Frontal cortex (tissue), 4 donors: ENCODE results near the gene CBY1. TPM values are rescaled to one million over a fixed set of nuclear protein-coding genes. Genes with fewer than 3 reads are reported as not detected.
"Not testable (repeated sequence)": the region's sequence is repeated elsewhere in the genome, so short reads cannot be mapped to it uniquely, and the experiment has no call there.

Experiments used
- DNase-seq, 2 donors: peaks; one replicate each; pipeline ENCODE4 v3.0.0; 2012; ENCODE audit warnings: low spot score in 2 of 2
- FAIRE-seq: peaks from 2 replicates; lab custom pipeline; 2012; peaks lifted over from hg19 to GRCh38; lab: Jason Lieb, UNC
- total RNA-seq: library from RNA; depleted of rRNA; stranded (reverse); fragments of >200 nt; gene quantifications from one replicate; pipeline ENCODE4 v1.2.3, GENCODE V29; 2014
- donor health status: control.
- donor health status: control.
- donor health status: control.

The CBY1 gene
- 18.3 TPM for total RNA-seq

DNA sequence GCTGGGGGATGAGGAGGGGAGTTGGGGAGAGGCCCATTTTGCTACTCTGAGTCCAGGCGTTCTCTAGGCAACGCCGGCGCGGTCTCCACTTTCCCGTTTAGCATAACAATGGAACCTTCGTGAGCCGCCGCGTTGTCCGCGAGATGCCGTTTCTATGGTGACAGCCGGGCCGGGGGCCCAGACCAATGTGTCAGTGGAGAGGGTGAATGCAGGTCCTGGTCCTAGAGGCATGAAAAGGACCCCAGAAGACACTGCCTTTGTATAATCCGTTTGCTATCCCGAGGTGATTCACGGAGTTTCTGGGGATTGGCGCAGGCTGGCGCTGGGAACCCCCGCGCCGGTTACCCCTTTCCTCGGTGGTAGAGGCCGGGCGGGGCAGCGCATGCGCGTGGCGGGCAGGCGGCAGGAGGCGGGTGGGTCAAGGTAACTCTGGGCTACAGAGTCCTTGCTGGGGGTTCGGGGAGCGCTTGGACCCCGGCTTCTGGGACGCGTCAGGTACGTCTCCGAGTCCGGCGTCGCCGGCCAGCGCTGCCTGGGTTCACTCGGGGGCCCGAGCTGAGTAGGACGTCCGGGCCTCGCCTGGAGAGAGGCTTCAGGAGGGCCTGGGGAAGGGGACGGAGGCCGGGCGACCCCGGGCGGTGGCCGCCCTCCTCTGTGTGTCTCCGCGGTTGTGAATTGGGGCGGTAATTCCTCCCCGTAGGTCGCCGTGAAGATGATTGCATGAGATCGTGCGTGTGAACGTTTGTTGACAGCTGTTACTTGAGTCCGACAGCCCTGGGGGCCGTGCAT, at the start of gene CBY1, which contains the start of gene FAM227A:
Gene CBY1, plus strand, starts transcription at position 383 of the 789 bp plus-strand sequence. CDS start 11,417 bp downstream, outside the sequence.
Gene FAM227A, minus strand, starts transcription at position 137 of the 789 bp plus-strand sequence. CDS start 6,224 bp downstream, outside the sequence.
- no peak for FAIRE-seq
- peak; percentile 90 to 97 for DNase-seq

DNA sequence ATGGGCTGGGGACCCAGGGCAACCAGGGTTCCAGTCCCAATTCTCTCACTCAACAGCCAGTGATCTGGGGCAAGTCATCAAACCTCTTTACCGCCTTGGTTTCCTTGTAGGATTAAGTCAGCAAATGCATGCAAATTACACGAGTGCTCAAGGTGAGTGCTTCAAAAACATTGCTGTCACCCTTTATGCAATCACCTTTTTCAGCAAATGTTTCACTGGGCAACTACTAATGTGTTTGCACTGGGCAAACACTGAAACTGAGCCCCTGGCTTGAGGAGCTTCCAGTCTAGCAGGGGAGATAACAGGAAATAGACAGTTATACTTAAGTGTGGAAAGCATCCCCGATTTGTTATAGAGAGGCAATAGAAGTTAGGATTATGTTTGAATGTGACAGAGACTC, 48.8 kb upstream of the CBY1 start:
- FAIRE-seq (no peak), DNase-seq (no peak)

DNA sequence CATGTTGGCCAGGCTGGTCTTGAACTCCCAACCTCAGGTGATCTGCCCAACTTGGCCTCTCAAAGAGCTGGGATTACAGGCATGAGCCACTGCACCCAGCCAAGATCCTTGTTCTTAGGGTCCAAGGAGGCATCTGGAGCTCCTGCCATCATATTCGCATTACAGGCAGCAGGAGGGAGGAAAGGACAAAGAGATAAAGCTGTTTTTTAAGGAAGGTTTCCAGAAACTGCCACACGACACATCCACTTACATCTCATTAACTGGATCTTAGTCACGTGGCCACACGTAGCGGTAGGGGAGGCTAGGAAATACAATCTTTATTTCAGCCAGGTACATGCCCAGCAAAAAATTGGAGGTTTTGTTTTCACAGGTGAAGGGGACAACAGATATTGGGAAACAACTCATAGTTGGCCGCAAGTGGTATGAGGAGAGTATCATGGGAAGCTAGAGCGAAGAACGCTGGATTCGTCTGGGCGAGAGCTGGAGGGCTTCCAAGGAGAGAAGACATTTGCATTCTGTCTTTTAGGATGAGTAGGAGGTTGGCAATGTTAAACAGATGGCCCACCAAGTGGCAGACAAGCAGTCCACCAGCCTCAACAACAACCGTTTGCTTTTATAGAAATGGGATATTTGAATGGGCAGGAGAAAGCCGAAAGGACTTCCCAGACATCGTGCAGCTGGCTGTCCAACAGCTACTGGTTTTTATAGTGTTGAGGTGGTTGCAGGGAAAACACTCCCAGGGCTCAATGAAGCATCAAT, 47.3 kb upstream of the CBY1 start:
- FAIRE-seq (no peak), DNase-seq (peak in 1 of 2 donors; percentile 27)

DNA sequence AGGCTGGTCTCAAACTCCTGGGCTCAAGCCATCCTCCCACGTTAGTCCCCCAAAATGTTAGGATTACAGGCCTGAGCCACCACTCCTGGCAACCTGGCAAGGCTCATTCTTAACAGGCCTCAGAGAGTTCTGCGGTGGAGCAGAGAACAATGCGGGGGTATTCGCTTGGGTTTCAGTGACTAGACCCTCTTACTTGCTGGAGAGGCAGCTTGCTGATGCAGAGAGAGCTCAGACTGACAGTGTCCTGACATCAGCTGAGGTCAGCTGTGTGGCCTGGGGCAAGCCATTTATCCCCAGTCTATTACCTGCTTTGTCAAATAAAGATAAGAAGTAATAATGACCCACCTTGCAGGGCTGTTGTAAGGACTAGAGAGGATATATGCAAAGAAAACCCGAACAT, 46.2 kb upstream of the CBY1 start:
- DNase-seq (no peak), FAIRE-seq (no peak)

DNA sequence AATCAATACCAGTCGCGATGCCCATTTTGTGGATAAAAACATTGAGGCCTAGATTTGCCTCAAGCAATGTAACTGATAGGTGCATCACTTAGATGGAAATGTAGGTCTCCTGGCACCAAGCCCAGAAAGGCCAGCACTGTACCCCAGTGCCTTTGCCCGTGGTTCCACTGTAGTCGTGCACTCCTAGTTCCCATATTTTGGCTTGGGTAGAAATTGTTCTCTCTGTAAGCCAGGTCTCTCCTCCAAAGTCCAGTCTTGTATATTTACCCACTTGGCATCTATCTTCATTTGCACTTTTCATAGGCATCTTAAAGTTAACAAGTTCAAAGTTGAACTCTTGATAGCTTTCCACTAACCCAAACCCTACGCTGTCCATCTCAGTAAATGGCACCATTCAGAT, 44.9 kb upstream of the CBY1 start:
- no peak for DNase-seq
- FAIRE-seq, result no peak

DNA sequence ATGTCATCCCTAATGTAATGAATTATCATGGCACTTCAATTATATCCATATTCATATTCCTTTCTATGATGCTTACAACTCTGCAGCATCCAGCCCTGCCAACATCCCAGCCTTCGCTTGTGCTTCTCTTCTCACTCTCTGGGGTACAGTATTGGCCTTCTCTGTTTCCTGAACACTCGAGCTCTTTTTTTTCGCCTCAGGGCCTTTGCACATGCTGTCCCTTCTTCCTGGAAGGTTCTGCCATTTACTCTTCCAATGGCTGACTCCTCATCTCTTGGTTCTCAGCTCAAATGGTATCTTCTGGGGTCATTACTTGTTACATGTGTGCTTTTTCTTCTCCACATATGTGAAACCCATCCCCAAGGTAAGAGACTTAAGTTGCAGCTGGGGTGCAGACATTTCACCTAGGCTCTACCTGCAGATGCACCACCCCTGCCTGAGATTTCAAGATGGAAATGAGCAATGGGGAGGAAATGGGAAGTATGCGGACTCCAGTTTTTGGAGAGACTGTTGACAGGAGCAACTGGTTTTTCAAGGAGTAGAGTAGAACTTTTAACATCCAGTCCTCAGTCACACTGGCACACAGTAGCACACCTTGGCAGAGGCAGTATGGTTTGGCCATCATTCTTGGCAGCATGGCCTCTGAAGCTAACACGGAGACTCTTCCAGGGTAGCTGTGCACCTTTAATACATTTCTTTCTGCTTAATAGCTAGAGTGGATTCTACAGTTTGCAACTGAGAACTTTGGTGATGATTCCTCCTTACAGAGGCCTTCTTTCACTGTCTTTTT, 44.0 kb upstream of the CBY1 start:
- DNase-seq (no peak), FAIRE-seq (no peak)

DNA sequence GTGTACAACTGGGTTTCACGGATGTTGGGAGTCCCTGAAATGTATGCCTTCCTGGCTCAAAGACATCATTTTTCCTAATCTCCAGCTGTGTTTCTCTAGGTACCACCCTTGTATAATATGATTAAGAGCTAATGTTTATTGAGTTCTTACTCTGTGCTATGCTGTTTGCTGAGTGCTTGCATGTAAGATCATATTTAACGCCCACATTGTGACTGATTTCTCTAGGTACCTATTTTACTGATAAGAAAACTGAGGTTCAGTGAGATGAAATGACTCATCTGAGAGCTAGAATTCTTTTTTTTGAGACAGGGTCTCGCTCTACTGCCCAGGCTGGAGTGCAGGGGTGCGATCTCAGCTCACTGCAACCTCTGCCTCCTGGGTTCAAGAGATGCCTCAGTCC, 42.9 kb upstream of the CBY1 start:
- no peak for FAIRE-seq
- DNase-seq, result no peak

DNA sequence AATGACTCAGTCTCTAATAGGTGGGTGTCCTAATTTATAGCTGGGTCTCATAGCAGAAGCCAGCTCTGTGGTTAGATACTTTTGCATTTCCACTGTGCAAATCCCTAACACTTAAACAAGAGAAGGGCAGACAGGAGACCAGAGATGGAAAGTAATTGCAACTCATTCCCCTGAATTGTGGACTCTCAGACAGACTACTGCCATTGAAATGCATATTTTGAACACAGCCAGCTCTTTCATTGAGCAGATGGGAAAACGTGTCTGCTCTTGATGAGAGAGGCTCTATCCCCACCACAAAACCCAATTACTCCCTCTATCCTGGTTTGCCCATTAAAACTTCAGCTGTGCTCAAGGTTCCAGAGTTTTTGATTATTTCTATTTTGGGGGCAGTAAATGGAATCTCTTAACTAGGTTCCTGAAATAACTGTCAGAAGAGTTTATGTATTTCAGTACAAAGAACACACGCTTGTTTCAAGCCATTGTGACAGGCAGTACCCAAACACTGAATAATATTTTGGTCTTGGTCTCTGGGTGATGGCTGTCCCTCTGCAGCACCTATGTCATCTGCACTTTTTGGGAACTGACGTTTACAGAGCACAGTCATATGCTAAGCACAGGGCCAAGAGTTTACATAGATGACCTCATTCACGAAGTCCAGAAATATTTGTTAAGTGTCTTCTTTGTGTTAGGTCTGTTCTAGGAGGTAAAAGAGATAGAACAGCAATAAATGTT, 41.9 kb upstream of the CBY1 start:
- FAIRE-seq, result no peak

DNA sequence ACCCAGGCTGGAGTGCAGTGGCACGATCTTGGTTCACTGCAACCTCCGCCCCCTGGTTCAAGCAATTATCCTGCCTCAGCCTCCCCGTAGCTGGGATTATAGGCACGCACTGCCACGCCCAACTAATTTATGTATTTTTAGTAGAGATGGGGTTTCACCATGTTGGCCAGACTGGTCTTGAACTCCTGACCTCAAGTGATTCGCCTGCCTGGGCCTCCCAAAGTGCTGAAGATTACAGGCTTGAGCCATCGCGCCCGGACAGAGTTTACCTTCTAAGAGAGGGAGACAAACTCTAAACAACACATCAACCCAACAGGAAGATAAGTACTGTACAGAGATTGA, 41.4 kb upstream of the CBY1 start:
- FAIRE-seq, result not testable (repeated sequence)

More for the DNA sequence above, 41.9 kb upstream of the CBY1 start:
- DNase-seq, result no peak

DNA sequence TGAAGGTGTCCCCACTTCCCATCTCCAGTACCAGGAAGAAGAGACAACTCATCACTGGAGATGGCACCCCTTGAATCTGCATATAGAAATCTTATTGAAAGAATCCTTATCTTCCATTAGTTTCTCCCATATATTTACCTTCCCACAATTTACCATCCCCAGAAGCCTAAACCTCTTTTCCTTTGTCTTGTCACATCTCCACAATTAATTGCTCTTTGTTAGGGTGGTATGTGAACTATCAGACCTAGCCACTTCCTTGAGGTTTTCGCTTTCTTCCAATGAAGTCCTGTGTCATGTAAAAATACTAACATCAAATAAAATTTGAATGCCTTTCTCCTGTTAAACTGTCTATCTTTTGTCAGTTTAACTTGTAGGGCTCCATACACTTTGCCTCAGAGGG, 38.2 kb upstream of the CBY1 start:
- no peak for FAIRE-seq
- DNase-seq, result no peak

More for the DNA sequence above, 41.4 kb upstream of the CBY1 start:
- not testable (repeated sequence) for DNase-seq

DNA sequence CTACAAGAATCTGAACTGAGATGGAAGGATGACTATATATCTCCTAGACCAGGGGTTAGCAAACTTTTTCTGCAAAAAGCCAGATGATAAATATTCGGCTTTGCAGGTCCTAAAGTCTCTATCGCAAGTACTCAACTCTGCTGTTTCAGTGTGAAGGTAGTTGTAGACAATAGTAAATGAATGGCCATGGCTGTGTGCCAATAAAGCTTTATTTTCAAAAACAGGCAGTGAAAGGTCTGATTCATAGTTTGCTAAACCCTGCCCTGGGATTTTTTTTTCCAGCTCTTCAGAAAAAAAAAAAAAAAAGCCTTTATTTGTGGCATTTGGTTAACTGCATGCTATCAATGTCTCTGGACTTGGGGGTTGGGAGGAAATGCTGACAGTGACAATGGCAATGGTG, 37.8 kb upstream of the CBY1 start:
- DNase-seq, result no peak
- FAIRE-seq, result no peak

DNA sequence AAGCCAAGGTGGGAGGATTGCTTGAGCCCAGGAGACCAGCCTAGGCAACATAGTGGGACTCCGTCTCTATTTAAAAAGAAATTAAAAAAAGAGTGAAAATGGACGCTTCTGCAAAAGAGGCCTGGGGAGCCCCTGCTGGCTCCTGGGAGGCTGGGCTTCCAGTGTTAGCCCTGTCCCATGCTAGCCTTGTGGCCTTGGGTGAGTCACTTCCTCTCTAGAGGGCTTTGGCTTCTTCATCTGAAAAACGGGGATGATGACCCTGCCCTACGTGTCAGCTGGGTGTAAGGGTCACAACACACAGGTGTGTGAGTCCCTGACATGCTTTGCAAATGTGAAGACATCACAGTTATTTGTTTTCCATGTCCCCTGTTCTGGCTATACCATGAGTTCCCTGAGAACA, 33.1 kb upstream of the CBY1 start:
- DNase-seq (no peak), FAIRE-seq (no peak)

DNA sequence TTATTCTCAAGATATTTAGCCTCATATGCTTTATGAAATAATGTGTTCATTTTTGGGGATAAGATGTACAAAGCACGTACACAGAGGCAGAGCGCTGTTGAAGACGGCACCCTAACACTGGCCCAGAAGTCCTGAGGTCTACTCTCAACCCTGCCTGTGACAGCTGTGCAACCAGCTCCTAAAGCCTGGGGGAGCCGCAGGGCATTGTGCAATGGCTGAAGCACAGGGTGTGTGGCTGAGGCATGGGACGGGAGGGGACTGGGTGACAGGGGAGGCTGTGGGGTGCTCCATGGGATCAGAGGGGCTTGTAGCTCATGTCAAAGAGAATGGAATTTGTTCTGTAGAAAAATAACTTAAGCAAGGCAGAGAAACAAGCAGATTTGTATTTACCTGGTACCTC, 28.0 kb upstream of the CBY1 start:
- FAIRE-seq (no peak), DNase-seq (no peak)

DNA sequence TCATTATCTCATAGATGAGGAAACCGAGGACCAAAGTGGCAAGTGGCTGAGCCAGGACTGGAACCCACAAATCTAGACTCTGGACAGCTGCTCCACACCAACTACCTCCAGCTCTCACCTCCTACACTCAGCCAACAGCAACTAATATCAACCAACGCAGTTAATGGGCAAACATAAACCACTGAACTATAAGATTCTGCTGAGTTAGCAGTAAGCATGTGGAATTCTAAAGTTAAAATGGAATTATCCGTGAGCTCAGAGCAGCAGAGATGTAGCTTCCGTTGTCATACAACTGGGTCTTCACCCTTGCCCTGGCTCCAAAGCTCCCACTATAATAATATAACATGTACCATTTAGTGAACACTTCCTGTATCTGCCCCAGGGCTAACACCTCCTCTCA, 27.3 kb upstream of the CBY1 start:
- FAIRE-seq (no peak), DNase-seq (no peak)

DNA sequence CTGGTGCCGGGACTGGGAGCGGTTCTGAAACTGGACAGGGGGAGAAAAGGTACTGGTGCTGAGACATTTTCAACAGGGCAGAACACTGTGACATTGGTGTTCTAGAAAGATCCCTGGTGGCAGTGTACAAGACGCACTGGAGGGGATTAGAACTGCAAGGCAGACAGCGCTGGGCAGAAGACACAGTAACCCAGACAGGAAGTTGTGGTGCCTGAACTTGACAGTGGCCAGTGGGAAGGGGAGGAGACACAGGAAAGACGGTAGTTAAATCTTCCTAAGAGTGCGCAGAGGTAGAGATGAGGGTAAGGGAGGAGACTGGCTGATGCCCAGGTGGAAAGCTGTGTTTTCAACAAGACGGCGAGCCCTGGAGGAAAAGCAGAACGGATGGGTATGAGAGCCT, 24.7 kb upstream of the CBY1 start:
- FAIRE-seq, result no peak
- DNase-seq, result no peak

DNA sequence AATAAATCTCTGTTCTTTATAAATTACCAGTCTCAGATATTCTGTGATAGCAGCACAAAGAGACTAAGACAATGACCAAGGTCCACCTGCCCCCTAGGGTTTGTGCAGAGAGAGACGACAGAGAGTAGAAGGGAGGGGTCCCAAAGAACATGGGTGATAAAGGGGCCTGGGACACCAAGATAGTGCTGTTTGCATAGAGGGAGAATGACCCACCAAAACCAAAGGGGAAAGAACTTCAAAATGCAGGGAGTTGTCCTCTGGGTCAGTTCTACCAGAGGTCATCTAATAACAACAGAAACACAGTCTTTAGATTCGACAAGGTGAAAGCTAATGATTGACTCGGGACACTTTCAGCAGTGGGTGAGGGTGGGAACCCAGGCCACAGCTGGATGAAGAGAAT, 23.9 kb upstream of the CBY1 start:
- no peak for DNase-seq
- no peak for FAIRE-seq

DNA sequence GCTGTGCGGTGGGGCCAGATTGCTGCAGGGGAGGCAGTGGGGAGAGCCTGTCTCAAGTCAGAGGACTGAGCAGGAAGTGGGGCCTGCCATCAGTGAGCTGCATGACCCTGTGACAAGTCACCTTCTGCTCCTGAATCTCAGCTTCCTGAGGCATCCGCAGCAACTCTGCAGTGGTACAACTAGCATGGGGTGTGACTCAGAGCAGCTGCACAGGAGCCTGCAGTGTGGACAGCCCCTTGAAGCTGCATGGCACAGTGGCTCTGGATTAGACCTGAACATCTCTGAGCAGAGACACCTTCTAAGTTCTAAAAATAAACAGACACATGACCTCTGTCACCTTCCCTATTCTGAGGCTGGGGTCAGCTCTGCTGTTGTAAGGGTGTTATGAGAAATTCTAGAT, 18.2 kb upstream of the CBY1 start:
- FAIRE-seq, result no peak

DNA sequence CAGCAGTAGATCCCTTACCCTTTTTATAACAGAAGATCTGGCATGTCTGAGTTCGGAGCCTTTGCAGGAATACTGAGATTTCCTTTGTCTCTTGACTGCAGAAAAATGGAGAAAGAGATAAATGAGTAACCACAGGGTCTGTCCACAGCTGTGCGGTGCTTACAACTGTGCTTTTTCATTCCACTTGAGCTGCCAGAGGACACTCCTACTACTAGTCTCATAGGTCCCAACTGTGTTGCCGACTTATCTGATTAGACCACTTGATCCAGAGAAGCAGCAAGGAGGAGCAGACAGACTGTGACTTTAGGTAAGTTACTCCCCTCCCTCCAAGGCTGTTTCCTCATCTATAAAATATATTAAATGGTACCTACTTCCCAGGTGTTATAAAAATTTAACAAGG, 17.7 kb upstream of the CBY1 start:
- no peak for DNase-seq
- no peak for FAIRE-seq

More for the DNA sequence above, 18.2 kb upstream of the CBY1 start:
- no peak for DNase-seq

DNA sequence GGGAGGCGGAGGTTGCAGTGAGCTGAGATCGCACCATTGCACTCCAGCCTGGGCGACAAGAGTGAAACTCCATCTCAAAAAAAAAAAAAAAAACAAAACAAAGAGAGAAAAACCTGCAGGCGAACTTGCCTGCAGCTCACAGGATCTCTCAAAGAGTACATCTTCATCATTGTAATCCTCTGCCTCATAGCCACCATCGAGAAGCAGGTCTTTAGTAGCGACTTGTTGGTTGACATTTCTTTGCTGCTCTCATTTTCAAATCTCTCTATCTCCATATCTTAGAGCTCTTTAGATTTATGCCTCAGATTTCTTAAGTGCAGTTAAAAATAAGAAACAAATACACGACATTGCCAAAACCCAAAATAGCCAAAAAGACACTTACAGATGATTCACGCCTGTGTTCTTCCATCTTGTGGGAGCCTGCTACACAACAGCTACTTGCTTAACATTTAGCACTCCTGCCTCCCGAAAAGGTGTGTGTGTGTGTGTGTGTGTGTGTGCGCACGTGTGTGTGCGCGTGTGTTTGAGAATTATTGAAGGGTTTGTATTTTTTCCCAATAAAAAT, 14.9 kb upstream of the CBY1 start:
- FAIRE-seq, result no peak

More for the DNA sequence above, 14.9 kb upstream of the CBY1 start:
- peak in 1 of 2 donors; percentile 27 for DNase-seq
